Gastroesophageal sphincter (tissue), 4 donors: Measurements from ENCODE around the gene COTL1. TPM values are rescaled to one million over a fixed set of nuclear protein-coding genes. Genes with fewer than 3 reads are reported as not detected.

ENCODE experiments used
- ATAC-seq: fragments of 150-250 bp; one replicate; pipeline ENCODE4 v1.9.1; 2016; ENCODE audit warnings: mild to moderate bottlenecking, moderate library complexity
- H3K27ac ChIP-seq, 4 donors: fragments of 200-600 bp; sonication (generic) in 3 of 4; 1 replicate in 3 of 4; 2 replicates in 1 of 4; pipeline ENCODE4 v1.5.1; 2016 to 2019
- H3K27me3 ChIP-seq: fragments of 200-600 bp; sonication (generic); one replicate; pipeline ENCODE4 v1.5.1; 2019
- H3K36me3 ChIP-seq, 2 donors: fragments of 200-600 bp; sonication (generic); one replicate each; pipeline ENCODE4 v1.5.1; 2019; ENCODE audit warnings: control low read depth in 1 of 2
- H3K4me1 ChIP-seq, 3 donors: fragments of 200-600 bp; sonication (generic); 1 replicate in 2 of 3; 2 replicates in 1 of 3; pipeline ENCODE4 v1.5.1; 2016 to 2019; ENCODE audit warnings: control low read depth in 2 of 3
- H3K4me3 ChIP-seq, 2 donors: fragments of 200-600 bp; sonication (generic); one replicate each; pipeline ENCODE4 v1.5.1; 2019; ENCODE audit warnings: mild to moderate bottlenecking in 1 of 2, moderate library complexity in 1 of 2
- H3K9me3 ChIP-seq, 3 donors: fragments of 200-600 bp; sonication (generic); one replicate each; pipeline ENCODE4 v1.5.1; 2017 to 2019; ENCODE audit warnings: control low read depth in 2 of 3
- EP300 ChIP-seq: sonication (generic); formaldehyde crosslinking; IDR thresholded peaks from one replicate; pipeline ENCODE4 v1.6.1; 2017; ENCODE audit warnings: antibody characterized with exemption, mild to moderate bottlenecking
- POLR2A ChIP-seq, 2 donors: fragments of 450-650 bp; IDR thresholded peaks; one replicate each; pipeline ENCODE4 v1.6.1; 2017; ENCODE audit warnings: antibody characterized with exemption in 2 of 2, mild to moderate bottlenecking in 2 of 2, moderate library complexity in 1 of 2
- POLR2AphosphoS5 ChIP-seq: sonication (generic); formaldehyde crosslinking; IDR thresholded peaks from one replicate; pipeline ENCODE4 v1.6.1; 2017; ENCODE audit warnings: antibody characterized with exemption
- WGBS, 2 donors: methylation state at CpG; one replicate each; pipeline ENCODE4 v1.1.5; 2018; ENCODE audit warnings: low coverage in 1 of 2; 5-methylcytosine and 5-hydroxymethylcytosine counted together
- total RNA-seq, 4 donors: library from RNA; depleted of rRNA; stranded (reverse); fragments of >200 nt; gene quantifications; one replicate each; pipeline ENCODE4 v1.1.0, GENCODE V29; 2016
- TF ChIP-seq, protein P1 (sequence below), 4 experiments: fragments of 200-600 bp in 2 of 4; fragments of 450-650 bp in 2 of 4; sonication (generic) in 1 of 4; IDR thresholded peaks; one replicate each; pipeline ENCODE4 v1.5.1; 2017 to 2019; ENCODE audit warnings: antibody characterized with exemption in 4 of 4, mild to moderate bottlenecking in 2 of 4, moderate library complexity in 2 of 4

Gene COTL1
- total RNA-seq, 4 donors from 2014 or later: 13.1 to 46.2 (median 37.3) TPM

DNA sequence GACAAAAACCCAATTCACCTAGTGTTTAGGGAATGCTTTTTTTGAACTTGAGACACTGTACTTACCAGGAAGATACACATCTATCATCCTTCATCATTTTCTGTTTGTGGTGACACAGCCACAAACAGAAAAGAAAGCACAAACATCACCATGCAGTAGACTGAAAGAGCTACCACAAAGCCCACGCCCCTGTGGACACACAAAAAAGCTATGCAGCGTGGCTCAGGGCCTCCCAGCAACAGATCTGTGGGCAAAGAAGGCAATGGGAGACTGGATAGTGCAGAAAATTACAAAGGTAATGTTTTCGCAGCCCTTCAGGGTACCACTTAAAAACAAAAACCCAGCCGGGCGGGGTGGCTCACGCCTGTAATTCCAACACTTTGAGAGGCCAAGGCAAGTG lies 9.6 kb downstream of the COTL1 start:
- no peaks in the 10 kb centered on the region for H3K36me3 ChIP-seq
- H3K4me1 ChIP-seq: peaks cover 0 to 27% (median 5%) of the 10 kb centered on the region in 3 donors
- no peak for ATAC-seq
- no peak for TF ChIP-seq POLR2AphosphoS5
- TF ChIP-seq POLR2A (IDR thresholded peaks at IDR 0.05): no peak
- TF ChIP-seq, protein P1, sequence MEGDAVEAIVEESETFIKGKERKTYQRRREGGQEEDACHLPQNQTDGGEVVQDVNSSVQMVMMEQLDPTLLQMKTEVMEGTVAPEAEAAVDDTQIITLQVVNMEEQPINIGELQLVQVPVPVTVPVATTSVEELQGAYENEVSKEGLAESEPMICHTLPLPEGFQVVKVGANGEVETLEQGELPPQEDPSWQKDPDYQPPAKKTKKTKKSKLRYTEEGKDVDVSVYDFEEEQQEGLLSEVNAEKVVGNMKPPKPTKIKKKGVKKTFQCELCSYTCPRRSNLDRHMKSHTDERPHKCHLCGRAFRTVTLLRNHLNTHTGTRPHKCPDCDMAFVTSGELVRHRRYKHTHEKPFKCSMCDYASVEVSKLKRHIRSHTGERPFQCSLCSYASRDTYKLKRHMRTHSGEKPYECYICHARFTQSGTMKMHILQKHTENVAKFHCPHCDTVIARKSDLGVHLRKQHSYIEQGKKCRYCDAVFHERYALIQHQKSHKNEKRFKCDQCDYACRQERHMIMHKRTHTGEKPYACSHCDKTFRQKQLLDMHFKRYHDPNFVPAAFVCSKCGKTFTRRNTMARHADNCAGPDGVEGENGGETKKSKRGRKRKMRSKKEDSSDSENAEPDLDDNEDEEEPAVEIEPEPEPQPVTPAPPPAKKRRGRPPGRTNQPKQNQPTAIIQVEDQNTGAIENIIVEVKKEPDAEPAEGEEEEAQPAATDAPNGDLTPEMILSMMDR (IDR thresholded peaks at IDR 0.05): no peak
- no peak for TF ChIP-seq EP300
- 78% methylated on average over 5 of the region's 6 CpGs; no CpG with 5 or more reads in 1 of the 2 donors for WGBS, 2 donors
- no peak overlapping the region for H3K4me3 ChIP-seq
- no peaks in the 10 kb centered on the region for H3K27me3 ChIP-seq
- H3K27ac ChIP-seq: peak overlapping the region in 1 of 4 donors; percentile 21
- no peaks in the 10 kb centered on the region for H3K9me3 ChIP-seq

DNA sequence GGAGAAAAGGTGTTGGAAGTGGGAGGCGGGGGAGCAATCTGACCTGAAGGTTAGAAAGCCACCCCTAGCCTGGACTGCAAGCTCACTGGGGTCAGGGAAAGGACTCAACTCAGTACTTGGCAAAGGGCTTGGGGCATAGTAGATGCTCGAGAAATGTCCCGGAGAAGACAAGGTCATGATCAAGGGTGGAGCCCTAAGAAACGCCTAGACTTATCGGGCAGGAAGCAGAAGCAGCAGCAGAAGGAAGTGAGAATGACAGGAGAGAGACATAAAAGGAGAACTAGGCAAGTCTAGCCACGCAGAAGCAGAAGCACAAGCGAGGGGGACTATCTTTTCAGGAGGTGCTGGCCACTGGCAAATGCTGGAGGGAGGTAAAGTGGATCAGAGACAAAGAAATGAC lies 10.2 kb downstream of the COTL1 start:
- Histone ChIP-seq H3K4me3 (no peak overlapping the region), H3K4me1 (peaks cover 0 to 33% (median 5%) of the 10 kb centered on the region in 3 donors), H3K27ac (peak overlapping the region in 2 of 4 donors; percentile 4 to 21), H3K36me3 (no peaks in the 10 kb centered on the region), H3K9me3 (no peaks in the 10 kb centered on the region), H3K27me3 (no peaks in the 10 kb centered on the region)
- 79 to 87% methylated on average over 6 to 7 of the region's 7 CpGs for WGBS, 2 donors
- TF ChIP-seq POLR2AphosphoS5: no peak
- TF ChIP-seq, protein P1 (IDR thresholded peaks at IDR 0.05): no peak
- no peak for TF ChIP-seq EP300
- ATAC-seq: no peak

GRCh38 chr16:84607061-84607460 lies 10.8 kb downstream of the COTL1 start:
- Histone ChIP-seq H3K27ac (no peak overlapping the region), H3K27me3 (no peaks in the 10 kb centered on the region), H3K9me3 (no peaks in the 10 kb centered on the region), H3K4me1 (peaks cover 0 to 36% (median 5%) of the 10 kb centered on the region in 3 donors), H3K4me3 (no peak overlapping the region), H3K36me3 (no peaks in the 10 kb centered on the region)
- TF ChIP-seq POLR2AphosphoS5 (no peak), POLR2A (IDR thresholded peaks at IDR 0.05) (no peak), EP300 (no peak)
- TF ChIP-seq, protein P1 (IDR thresholded peaks at IDR 0.05): no peak
- WGBS, 2 donors: 94% methylated on average over 8 of the region's 13 CpGs
- ATAC-seq: no peak

- no peaks in the 10 kb centered on the region for H3K36me3 ChIP-seq
- WGBS, 2 donors: 90% methylated on average over 4 of the region's 14 CpGs; no CpG with 5 or more reads in 1 of the 2 donors
- peaks cover 0 to 35% (median 6%) of the 10 kb centered on the region in 3 donors for H3K4me1 ChIP-seq
- H3K27me3 ChIP-seq: no peaks in the 10 kb centered on the region
- H3K9me3 ChIP-seq: no peaks in the 10 kb centered on the region
- no peak overlapping the region for H3K4me3 ChIP-seq
- H3K27ac ChIP-seq: no peak overlapping the region
- TF ChIP-seq EP300 (no peak), POLR2A (IDR thresholded peaks at IDR 0.05) (no peak), POLR2AphosphoS5 (no peak)
- TF ChIP-seq, protein P1 (IDR thresholded peaks at IDR 0.05): no peak
- no peak for ATAC-seq
Measured at GRCh38 chr16:84606081-84606875, 11.6 kb downstream of the COTL1 start.

GRCh38 chr16:84605339-84605848 lies 12.5 kb downstream of the COTL1 start:
- Histone ChIP-seq H3K36me3 (no peaks in the 10 kb centered on the region), H3K9me3 (no peaks in the 10 kb centered on the region), H3K27ac (peak overlapping the region in 1 of 4 donors; percentile 76), H3K4me3 (no peak overlapping the region), H3K4me1 (peaks cover 0 to 38% (median 10%) of the 10 kb centered on the region in 3 donors), H3K27me3 (no peaks in the 10 kb centered on the region)
- 80 to 83% methylated on average over 1 to 6 of the region's 6 CpGs for WGBS, 2 donors
- no peak for ATAC-seq
- TF ChIP-seq POLR2AphosphoS5 (no peak), POLR2A (IDR thresholded peaks at IDR 0.05) (no peak), EP300 (no peak)
- TF ChIP-seq, protein P1 (IDR thresholded peaks at IDR 0.05): no peak
